GM20431 (cell line): ENCODE measurements around the gene CMIP.

ENCODE experiments used
- in situ Hi-C: fragments of 300-500 bp; cut with MseI, MboI; formaldehyde crosslinking; loops from one replicate; pipeline ENCODE4 v1.15.0; 2020; ENCODE audit warnings: low sequenced_read_pairs; ENCODE audit not compliant: unreplicated experiment

Gene CMIP

DNA sequence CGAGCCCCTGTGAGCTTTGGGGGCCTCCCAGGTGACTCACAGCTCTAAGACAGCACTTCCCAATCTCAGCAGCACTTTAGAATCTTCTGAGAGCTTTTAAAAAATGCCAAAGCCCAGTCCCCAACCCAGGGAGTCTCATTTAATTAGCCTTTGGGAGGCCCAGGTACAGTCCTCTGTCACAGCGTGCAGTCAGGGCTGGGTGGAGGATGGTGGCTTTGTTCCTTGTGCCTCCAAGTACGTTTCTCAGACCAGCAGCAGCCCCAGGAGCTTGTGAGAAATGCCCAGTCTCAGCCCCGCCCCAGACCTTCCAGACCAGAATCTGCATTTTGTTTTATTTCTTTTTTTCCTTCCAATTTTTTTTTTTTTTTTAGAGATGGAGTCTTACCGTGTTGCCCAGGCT lies 27.4 kb upstream of the CMIP start:
- in situ Hi-C loops, result loop anchor here (25.0 kb wide), 1 partner anchor 195 kb away; no protein-coding TSS in a partner anchor

- in situ Hi-C loops, result loop anchor here (25.0 kb wide), 1 partner anchor 192 kb away; no protein-coding TSS in a partner anchor
Measured at GRCh38 chr16:81419806-81420205, 24.8 kb upstream of the CMIP start.

DNA sequence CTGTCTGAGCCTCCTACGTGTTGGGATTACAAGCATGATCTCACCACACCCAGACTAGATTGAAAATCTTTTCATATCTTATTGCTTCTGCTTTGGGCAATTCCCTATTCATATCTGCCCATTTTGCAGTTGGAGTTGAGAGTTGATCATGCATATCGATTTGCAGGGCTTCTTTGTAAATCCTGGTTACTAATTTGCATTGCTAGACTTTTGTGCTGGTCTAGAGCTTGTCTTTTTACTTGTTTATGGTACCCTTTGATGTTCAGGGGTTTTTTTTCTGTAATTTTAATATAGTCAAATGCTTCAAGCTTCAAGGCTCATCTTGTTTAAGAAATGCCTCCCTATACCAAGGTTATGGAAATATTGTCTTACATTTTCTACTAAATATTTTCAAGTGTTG lies 23.5 kb upstream of the CMIP start:
- in situ Hi-C loops, result loop anchor here (25.0 kb wide), 1 partner anchor 191 kb away; no protein-coding TSS in a partner anchor

- in situ Hi-C loops, result loop anchor here (25.0 kb wide), 1 partner anchor 191 kb away; no protein-coding TSS in a partner anchor
Measured at GRCh38 chr16:81421536-81421935, 23.1 kb upstream of the CMIP start.

GRCh38 chr16:81422153-81422552 lies 22.5 kb upstream of the CMIP start:
- in situ Hi-C loops, result loop anchor here (25.0 kb wide), 1 partner anchor 190 kb away; no protein-coding TSS in a partner anchor

DNA sequence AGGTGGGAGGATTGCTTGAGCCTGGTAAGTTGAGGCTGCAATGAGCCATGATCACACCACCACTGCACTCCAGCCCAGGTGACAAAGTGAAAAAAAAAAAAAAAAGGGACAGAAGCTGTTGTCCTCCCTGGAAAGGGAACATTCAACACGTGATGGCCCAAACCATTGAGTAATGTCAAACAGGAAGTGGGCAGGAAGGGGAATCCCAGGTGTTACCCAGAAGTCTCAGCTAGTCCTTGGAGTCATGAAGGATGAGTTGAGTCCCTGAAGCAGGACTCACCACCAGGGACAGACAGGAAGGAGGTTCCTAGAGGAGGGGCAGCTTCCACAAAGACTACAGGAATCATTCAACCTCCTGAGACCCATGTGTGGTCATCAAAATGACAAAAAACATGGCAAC lies 19.8 kb upstream of the CMIP start:
- in situ Hi-C loops, result loop anchor here (25.0 kb wide), 1 partner anchor 188 kb away; no protein-coding TSS in a partner anchor

GRCh38 chr16:81427219-81427618 lies 17.4 kb upstream of the CMIP start:
- in situ Hi-C loops, result no loop called here

GRCh38 chr16:81429045-81429521 lies 15.5 kb upstream of the CMIP start:
- in situ Hi-C loops, result no loop called here

DNA sequence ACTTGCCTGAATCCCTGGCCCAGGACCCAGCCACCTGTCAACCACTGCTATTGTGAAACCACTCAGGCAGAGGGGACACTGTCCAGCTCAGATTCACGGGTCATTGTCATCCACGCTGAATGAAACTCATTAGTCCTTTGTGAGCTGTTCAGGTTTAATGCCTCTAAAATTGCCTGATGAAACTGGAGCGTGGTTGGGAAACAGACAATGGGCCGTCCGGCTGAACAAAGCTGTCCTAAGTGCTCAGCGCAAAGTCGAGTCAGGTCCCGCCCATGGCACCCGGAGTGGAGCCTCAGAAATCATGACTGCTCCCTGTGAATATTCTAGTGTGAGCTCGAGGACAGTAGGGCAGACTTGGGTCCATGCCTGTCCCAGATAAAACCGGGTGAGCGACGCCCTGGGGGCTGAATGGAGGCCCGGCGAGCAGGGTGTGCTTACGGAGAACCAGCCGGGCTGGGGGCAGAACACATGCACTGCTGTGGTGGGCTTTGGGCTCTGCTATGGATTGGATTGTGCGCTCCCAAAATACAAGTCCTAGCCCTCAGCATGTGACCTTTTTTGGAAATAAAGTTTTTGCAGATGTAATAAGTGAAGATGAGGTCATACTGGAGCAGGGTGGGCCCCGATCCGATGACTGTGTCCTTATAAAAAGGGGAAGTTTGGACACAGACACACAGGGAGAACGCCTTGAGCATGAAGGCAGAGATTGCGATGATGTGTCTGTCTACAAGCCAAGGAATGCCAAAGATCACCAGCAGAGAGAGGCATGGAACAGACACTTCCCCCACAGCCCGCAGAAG lies 12.9 kb upstream of the CMIP start:
- in situ Hi-C loops, result no loop called here

GRCh38 chr16:81432937-81433557 lies 11.6 kb upstream of the CMIP start:
- in situ Hi-C loops, result no loop called here

DNA sequence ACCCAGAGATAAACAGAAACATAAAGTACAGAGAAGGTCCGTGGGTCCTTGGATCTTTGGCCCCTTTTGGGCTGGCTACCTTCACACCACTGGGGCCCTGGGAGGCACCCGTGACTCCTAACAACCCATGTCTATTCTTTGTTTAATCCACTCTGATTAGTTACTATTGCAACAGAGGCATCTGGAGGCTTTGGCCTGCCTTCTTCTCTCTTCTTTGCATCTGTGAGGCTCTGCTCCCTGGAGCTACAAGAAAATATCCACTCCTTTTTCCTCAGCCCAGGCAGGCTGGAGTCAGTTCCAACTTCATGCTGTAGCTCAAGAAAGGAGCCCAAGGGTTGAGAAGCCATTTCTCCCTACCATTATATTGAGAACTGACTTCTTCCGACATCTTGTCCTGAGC lies 9.5 kb upstream of the CMIP start:
- in situ Hi-C loops, result no loop called here

- in situ Hi-C loops, result no loop called here
Measured at GRCh38 chr16:81435567-81435966, 9.0 kb upstream of the CMIP start.

- in situ Hi-C loops, result no loop called here
Measured at GRCh38 chr16:81436386-81436785, 8.2 kb upstream of the CMIP start.

DNA sequence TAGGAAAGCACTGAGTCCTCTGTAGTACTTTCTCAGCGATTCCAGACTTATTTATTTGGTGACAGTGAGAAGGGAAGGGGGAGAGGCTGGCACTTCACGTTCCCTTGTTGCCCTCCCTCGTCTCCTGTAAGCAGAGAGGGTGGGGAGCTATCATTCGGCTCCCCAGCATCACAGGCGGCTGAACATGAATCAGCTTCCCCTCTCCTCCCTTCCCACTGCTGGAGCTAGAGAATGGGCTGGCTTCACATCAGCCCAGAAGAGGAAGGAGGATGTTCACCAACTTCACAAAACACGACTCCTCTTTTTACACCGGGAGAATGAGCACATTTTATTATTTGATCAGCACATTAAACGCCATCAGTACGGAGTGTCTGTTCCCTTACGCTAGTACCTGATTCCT lies 6.7 kb upstream of the CMIP start:
- in situ Hi-C loops, result no loop called here

DNA sequence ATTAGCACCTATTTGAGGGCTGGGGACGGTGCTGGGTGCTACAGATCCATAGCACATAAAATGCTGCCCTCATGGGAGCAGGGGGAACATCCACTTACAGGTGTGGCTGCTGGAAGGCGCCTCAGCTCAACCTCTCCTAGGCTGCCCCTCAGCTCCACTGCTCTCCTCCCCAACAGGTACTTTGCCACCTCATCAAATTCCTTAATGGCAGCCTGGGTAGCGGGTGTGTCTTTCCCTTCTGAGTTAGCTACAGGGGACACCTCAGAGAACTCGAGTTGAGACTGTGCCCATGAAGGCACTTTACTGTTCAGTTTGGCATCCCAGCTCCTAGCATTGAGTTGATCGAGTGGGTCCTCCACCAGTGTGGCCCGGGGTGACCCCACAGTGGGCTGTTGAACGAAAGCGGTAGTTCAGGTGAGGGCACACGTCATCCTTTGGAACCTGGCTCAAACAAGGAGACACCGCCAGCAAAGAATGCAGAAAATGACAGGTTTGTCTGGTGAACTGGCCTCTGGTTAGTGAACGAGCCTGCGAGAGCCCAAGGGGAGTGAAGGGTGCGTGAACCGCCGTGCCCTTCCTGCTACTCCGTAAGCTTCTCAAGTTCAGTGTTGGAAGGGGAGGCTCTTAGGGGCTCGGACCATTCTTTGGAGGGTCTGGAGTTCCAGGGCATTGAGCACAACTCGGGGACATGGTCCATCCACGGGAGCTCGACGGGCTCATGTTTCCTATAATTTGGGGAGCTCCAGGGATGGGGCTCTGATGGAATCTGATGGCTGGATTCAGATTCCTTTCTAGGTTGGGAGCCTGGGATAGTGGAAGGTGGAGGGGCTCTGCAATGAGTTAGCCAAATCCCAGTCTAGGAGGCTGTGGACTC lies 3.5 kb upstream of the CMIP start:
- in situ Hi-C loops, result no loop called here

GRCh38 chr16:81442220-81442915 lies 2.2 kb upstream of the CMIP start:
- in situ Hi-C loops, result no loop called here

DNA sequence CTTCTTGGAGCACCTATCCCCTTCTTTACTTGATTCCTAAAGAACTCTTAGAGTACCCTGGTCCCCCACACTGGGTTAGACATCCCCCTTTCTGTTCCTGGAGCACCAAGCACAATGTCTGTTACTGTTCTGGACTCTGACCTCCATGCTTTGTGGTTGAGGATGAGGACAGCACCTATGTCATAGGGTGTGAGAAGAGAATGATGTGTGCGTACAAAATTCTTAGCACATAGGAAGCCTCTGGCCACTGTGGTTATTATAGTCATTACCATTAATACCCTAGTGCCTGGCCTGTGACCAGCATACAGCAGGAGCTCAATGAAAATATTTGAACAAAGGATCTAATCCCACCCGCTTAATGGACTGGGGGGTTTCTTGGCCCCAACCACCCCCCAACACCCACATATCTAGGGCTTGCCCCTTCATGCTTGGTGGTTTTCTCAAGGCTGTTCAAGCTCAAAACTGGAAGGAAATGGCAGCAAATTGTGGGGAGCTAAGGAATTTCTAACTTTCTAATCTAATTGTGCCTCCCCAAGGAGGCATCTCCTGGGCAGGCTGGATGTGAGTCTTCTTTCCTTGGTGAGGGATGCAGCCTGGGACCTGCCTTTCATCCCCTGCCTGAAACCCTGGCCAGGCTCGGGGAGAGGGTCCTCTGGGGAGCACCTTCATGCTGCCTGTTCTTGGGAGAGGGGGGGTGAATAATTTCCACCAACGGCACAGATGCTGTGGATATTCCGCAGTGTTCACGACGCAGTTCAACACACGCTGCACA lies 1.5 kb upstream of the CMIP start:
- in situ Hi-C loops, result no loop called here

- in situ Hi-C loops, result no loop called here
Measured at GRCh38 chr16:81443688-81444447, 740 bp upstream of the CMIP start.
